HCT116 (cell line): ENCODE data around the gene SELPLG. TPM values are rescaled to one million over a fixed set of nuclear protein-coding genes. Genes with fewer than 3 reads are reported as not detected.

Source experiments
- ATAC-seq: fragments of 200-7000 bp; cut with Tn5 transposase; 2 replicates; pipeline ENCODE4 v1.9.1; 2020; ENCODE audit warnings: mild to moderate bottlenecking, moderate library complexity
- BruUV-seq: library from RNA; stranded (reverse); fragments of 400-500 nt; replicated peaks from 2 replicates; lab custom pipeline; 2021; lab: Mats Ljungman, UMichigan
- CTCF ChIA-PET: fragments of 300-600 bp; sonication (Branson Sonifier 250); formaldehyde crosslinking; loops from one replicate; lab custom pipeline; 2021; ENCODE audit warnings: antibody characterized with exemption; lab: Charles Lee
- POLR2A ChIA-PET: fragments of 300-600, 350-600 bp; sonication (Branson Sonifier 250); formaldehyde crosslinking; loops from one replicate; lab custom pipeline; 2021; ENCODE audit warnings: antibody characterized with exemption; lab: Charles Lee
- RAD21 ChIA-PET, 2 experiments: fragments of 300-600 bp; sonication (Branson Sonifier 250); formaldehyde crosslinking; loops; one replicate each; lab custom pipeline; 2023; ENCODE audit warnings: low total read pairs in 2 of 2; ENCODE audit not compliant: uncharacterized antibody in 2 of 2, unreplicated experiment in 2 of 2, low non-redundant PET in 1 of 2; lab: Charles Lee
- DNase-seq: peaks from one replicate; pipeline ENCODE4 v3.0.0-alpha.2; 2010; ENCODE audit warnings: low read depth, low spot score
- H2AFZ ChIP-seq: fragments of 200-600 bp; shearing (Covaris generic), sonication (generic); 2 replicates; pipeline ENCODE4 v1.6.1; 2017; ENCODE audit warnings: low read depth, mixed run types, mixed read lengths, antibody characterized with exemption, low read length; ENCODE audit not compliant: poor library complexity, severe bottlenecking
- H3K27ac ChIP-seq: 2 replicates; pipeline ENCODE4 v1.5.1; 2012; ENCODE audit warnings: low read depth, low read length
- H3K27me3 ChIP-seq: fragments of 200-600 bp; sonication (generic); 2 replicates; pipeline ENCODE4 v1.6.1; 2016; ENCODE audit warnings: mixed run types, low read length, mixed read lengths; ENCODE audit not compliant: insufficient read depth
- H3K36me3 ChIP-seq, 2 experiments: fragments of 200-500 bp in 1 of 2; fragments of 200-600 bp in 1 of 2; sonication (Bioruptor generic) in 1 of 2; sonication (generic) in 1 of 2; 2 replicates each; pipeline versions ENCODE4 v1.5.1 to v1.6.1; 2014 to 2016; ENCODE audit warnings: low read length in 2 of 2, inconsistent platforms in 1 of 2, mixed read lengths in 1 of 2, mixed run types in 1 of 2; ENCODE audit not compliant: insufficient read depth in 2 of 2, control insufficient read depth in 1 of 2
- H3K4me1 ChIP-seq, 2 experiments: fragments of 200-600 bp in 1 of 2; sonication (generic) in 1 of 2; 2 replicates each; pipeline versions ENCODE4 v1.5.1 to v1.6.1; 2012 to 2017; ENCODE audit warnings: low read length in 2 of 2, inconsistent platforms in 1 of 2, mild to moderate bottlenecking in 1 of 2, mixed read lengths in 1 of 2, mixed run types in 1 of 2, moderate library complexity in 1 of 2; ENCODE audit not compliant: insufficient read depth in 2 of 2, control insufficient read depth in 1 of 2
- H3K4me2 ChIP-seq: fragments of 200-600 bp; sonication (generic); 2 replicates; pipeline ENCODE4 v1.6.1; 2017; ENCODE audit warnings: mixed run types, low read length, mixed read lengths
- H3K4me3 ChIP-seq, 2 experiments: fragments of 200-600 bp in 1 of 2; sonication (generic) in 1 of 2; replicated peaks in 1 of 2; 2 replicates each; pipeline ENCODE4 v1.5.1; 2011 to 2016; ENCODE audit warnings: low read length in 2 of 2, control low read depth in 1 of 2, low read depth in 1 of 2, mild to moderate bottlenecking in 1 of 2, mixed read lengths in 1 of 2, mixed run types in 1 of 2
- H3K79me2 ChIP-seq: fragments of 200-600 bp; sonication (generic); 2 replicates; pipeline ENCODE4 v1.6.1; 2017; ENCODE audit warnings: mild to moderate bottlenecking, mixed run types, low read length, moderate library complexity, mixed read lengths; ENCODE audit not compliant: insufficient read depth
- H3K9ac ChIP-seq: fragments of 200-600 bp; sonication (generic); 2 replicates; pipeline ENCODE4 v1.6.1; 2016; ENCODE audit warnings: low read length, mixed read lengths
- H3K9me2 ChIP-seq: fragments of 200-600 bp; sonication (generic), shearing (Covaris generic); 2 replicates; pipeline ENCODE4 v1.6.1; 2017; ENCODE audit warnings: mixed run types, mild to moderate bottlenecking, moderate library complexity; ENCODE audit not compliant: insufficient read depth
- H3K9me3 ChIP-seq, 2 experiments: fragments of 200-500 bp in 1 of 2; fragments of 200-600 bp in 1 of 2; sonication (Bioruptor generic) in 1 of 2; sonication (generic) in 1 of 2; 2 replicates each; pipeline ENCODE4 v1.6.1; 2014 to 2017; ENCODE audit warnings: low read length in 2 of 2, mixed read lengths in 2 of 2, inconsistent platforms in 1 of 2, low read depth in 1 of 2, mild to moderate bottlenecking in 1 of 2, mixed run types in 1 of 2, moderate library complexity in 1 of 2; ENCODE audit not compliant: control insufficient read depth in 1 of 2, insufficient read depth in 1 of 2
- H4K20me1 ChIP-seq: fragments of 200-600 bp; sonication (generic), shearing (Covaris generic); 2 replicates; pipeline ENCODE4 v1.6.1; 2017; ENCODE audit warnings: mixed run types, mild to moderate bottlenecking, moderate library complexity; ENCODE audit not compliant: insufficient read depth
- EGR1 ChIP-seq: IDR thresholded peaks from 2 replicates; pipeline ENCODE4 v1.6.1; 2012; ENCODE audit warnings: low read depth
- ELF1 ChIP-seq: IDR thresholded peaks from 2 replicates; pipeline ENCODE4 v1.6.1; 2012; ENCODE audit warnings: low read depth, borderline replicate concordance
- EZH2 ChIP-seq: fragments of 200-600 bp; sonication (generic); IDR thresholded peaks from 2 replicates; pipeline ENCODE4 v1.6.1; 2017; ENCODE audit warnings: antibody characterized with exemption, mixed run types
- EZH2phosphoT487 ChIP-seq: fragments of 200-600 bp; IDR thresholded peaks from 2 replicates; pipeline ENCODE4 v1.6.1; 2018; ENCODE audit warnings: antibody characterized with exemption, borderline replicate concordance
- FOSL1 ChIP-seq: IDR thresholded peaks from 2 replicates; pipeline ENCODE4 v1.6.1; 2012; ENCODE audit warnings: low read depth
- JUND ChIP-seq: IDR thresholded peaks from 2 replicates; pipeline ENCODE4 v1.6.1; 2012
- POLR2A ChIP-seq: IDR thresholded peaks from 2 replicates; pipeline ENCODE4 v1.7.0; 2011; ENCODE audit warnings: borderline replicate concordance; ENCODE audit not compliant: insufficient read depth, insufficient read length; ENCODE audit errors: extremely low read depth
- POLR2AphosphoS5 ChIP-seq: IDR thresholded peaks from 2 replicates; pipeline ENCODE4 v1.6.1; 2011; ENCODE audit warnings: mild to moderate bottlenecking, low read depth, low read length, moderate library complexity
- SP1 ChIP-seq: IDR thresholded peaks from 2 replicates; pipeline ENCODE4 v1.6.1; 2012; ENCODE audit warnings: low read depth
- SRF ChIP-seq: IDR thresholded peaks from 2 replicates; pipeline ENCODE4 v1.6.1; 2012; ENCODE audit warnings: low read depth
- ZNF274 ChIP-seq: fragments of 200-500 bp; sonication (Bioruptor generic); IDR thresholded peaks from 2 replicates; pipeline ENCODE4 v1.6.1; 2014; ENCODE audit warnings: mild to moderate bottlenecking, low read depth, low read length, inconsistent platforms
- intact Hi-C: fragments of 100-400 bp; cut with micrococcal nuclease; formaldehyde crosslinking; loops from 2 replicates; pipeline ENCODE4 v1.10.0; 2022
- total RNA-seq: library from RNA; stranded (reverse); gene quantifications from one replicate; pipeline ENCODE4 v1.2.1, GENCODE V29; 2021; ENCODE audit not compliant: unreplicated experiment
- TF ChIP-seq, protein P1 (sequence below), 3 experiments: fragments of 200-600 bp in 1 of 3; sonication (generic) in 1 of 3; IDR thresholded peaks in 2 of 3; conservative IDR thresholded peaks in 1 of 3; 2 replicates each; pipeline ENCODE4 v1.5.1; 2012 to 2017; ENCODE audit warnings: low read depth in 2 of 3, low read length in 2 of 3, antibody characterized with exemption in 1 of 3, borderline replicate concordance in 1 of 3, control low read depth in 1 of 3, mild to moderate bottlenecking in 1 of 3, mixed read lengths in 1 of 3, mixed run types in 1 of 3, moderate library complexity in 1 of 3; ENCODE audit not compliant: insufficient read depth in 1 of 3
- TF ChIP-seq, protein P2 (sequence below): IDR thresholded peaks from 2 replicates; pipeline ENCODE4 v1.6.1; 2011; ENCODE audit warnings: mild to moderate bottlenecking, low read length, moderate library complexity; ENCODE audit not compliant: insufficient replicate concordance; ENCODE audit errors: extremely low read depth
- TF ChIP-seq, protein P3 (sequence below): IDR thresholded peaks from 2 replicates; pipeline ENCODE4 v1.6.1; 2012

SELPLG gene
- total RNA-seq, 1 experiment from 2014 or later, result 1.2 TPM

DNA sequence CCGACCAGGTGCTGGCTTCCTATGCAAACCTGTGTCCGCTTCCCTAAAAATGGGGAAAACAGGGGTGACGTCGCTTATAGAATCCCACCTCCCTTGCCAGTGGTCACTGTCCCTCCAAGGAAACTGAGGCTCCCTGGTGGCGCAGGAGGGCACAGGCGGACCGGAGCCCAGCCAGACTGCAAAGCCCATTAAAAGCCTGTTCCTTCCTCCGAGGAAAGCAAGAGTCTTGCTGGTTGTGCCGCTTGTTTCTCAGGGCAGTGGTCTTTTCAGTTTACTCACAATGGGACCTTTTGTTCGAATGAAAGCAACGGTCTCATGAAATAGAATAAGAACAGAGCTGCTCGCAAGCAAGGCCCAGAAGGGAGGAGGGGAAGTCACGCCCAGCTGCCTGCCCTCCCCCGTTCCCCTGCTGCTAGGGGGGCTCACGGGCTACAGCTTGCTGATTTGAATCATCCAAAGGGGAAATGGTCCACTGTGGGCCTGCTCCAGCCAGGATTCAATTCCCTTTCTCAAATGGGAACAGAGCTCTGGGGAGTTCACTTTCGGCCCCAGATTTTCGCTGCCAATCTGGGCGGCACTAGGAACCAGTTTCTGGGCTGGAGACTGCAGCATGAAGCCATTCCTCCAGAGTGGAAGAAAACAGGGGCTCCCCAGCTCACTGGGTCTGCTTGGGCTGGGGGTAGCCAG lies 4.6 kb upstream of the SELPLG start (continued):
- no peak for TF ChIP-seq SP1

DNA sequence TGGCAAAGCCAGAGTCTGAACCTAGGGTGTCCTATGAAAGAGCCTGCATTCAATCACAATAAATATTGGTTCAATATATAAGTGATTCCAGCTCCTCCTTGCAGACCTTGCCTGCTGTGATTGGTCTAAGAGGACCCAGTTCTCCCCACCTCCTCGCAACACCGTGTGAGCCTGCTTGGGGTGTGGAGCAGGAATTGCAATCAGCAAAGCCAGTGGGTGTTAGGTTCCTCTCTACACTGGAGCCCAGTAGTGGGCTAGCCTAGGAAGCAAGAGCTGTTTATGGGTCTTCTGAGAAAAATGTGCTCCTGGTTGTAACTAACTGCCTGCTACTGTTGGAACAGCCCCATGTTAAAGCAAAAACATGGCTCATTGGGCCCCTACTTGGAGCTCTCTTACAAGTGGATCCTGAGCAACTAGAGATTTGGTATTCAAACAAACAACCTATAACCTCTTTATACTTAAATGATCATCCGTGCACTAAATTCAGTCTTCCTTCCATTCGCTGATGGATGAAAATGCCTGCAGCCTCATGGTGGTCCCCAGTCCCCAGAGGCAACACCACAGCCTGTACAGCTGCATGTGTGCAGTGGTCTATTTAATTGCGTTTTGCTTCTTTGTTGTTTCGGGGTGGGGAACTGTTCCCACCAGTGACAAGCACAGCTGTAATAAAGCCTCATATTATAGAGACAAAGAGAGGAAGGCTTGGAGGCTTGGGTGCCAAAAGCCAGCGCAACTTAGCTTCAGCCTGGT lies 3.7 kb upstream of the SELPLG start:
- H3K9ac ChIP-seq, result no peak overlapping the region
- intact Hi-C loops, result no loop called here
- no peak overlapping the region for H3K4me3 ChIP-seq
- no peak overlapping the region for H3K27ac ChIP-seq
- H3K4me1 ChIP-seq, result peaks cover 23 to 40% of the 10 kb centered on the region in 2 experiments
- ATAC-seq (no peak), DNase-seq (no peak)
- no peaks in the 10 kb centered on the region for H3K9me3 ChIP-seq
- no peaks in the 10 kb centered on the region for H3K79me2 ChIP-seq
- ChIA-PET POLR2A (no interaction called here), RAD21 (no interaction called here), CTCF (no interaction called here)
- BruUV-seq, result no TSS peak
- H3K4me2 ChIP-seq, result no peak overlapping the region
- no peaks in the 10 kb centered on the region for H3K9me2 ChIP-seq
- no peak overlapping the region for H2AFZ ChIP-seq
- TF ChIP-seq FOSL1 (no peak), JUND (no peak), SRF (no peak), ELF1 (no peak), EZH2 (no peak), POLR2AphosphoS5 (no peak), POLR2A (no peak), EZH2phosphoT487 (no peak), EGR1 (no peak), ZNF274 (no peak)
- TF ChIP-seq, protein P1, sequence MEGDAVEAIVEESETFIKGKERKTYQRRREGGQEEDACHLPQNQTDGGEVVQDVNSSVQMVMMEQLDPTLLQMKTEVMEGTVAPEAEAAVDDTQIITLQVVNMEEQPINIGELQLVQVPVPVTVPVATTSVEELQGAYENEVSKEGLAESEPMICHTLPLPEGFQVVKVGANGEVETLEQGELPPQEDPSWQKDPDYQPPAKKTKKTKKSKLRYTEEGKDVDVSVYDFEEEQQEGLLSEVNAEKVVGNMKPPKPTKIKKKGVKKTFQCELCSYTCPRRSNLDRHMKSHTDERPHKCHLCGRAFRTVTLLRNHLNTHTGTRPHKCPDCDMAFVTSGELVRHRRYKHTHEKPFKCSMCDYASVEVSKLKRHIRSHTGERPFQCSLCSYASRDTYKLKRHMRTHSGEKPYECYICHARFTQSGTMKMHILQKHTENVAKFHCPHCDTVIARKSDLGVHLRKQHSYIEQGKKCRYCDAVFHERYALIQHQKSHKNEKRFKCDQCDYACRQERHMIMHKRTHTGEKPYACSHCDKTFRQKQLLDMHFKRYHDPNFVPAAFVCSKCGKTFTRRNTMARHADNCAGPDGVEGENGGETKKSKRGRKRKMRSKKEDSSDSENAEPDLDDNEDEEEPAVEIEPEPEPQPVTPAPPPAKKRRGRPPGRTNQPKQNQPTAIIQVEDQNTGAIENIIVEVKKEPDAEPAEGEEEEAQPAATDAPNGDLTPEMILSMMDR (IDR thresholded peaks at IDR 0.05 in 2 of 3, conservative IDR thresholded peaks at IDR 0.05 in 1 of 3; ENCODE audit: borderline replicate concordance in 1 of 3, insufficient read depth in 1 of 3, low read depth in 2 of 3, low read length in 2 of 3), result no peak
- TF ChIP-seq, protein P2, sequence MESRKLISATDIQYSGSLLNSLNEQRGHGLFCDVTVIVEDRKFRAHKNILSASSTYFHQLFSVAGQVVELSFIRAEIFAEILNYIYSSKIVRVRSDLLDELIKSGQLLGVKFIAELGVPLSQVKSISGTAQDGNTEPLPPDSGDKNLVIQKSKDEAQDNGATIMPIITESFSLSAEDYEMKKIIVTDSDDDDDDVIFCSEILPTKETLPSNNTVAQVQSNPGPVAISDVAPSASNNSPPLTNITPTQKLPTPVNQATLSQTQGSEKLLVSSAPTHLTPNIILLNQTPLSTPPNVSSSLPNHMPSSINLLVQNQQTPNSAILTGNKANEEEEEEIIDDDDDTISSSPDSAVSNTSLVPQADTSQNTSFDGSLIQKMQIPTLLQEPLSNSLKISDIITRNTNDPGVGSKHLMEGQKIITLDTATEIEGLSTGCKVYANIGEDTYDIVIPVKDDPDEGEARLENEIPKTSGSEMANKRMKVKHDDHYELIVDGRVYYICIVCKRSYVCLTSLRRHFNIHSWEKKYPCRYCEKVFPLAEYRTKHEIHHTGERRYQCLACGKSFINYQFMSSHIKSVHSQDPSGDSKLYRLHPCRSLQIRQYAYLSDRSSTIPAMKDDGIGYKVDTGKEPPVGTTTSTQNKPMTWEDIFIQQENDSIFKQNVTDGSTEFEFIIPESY, result no peak
- TF ChIP-seq, protein P3, sequence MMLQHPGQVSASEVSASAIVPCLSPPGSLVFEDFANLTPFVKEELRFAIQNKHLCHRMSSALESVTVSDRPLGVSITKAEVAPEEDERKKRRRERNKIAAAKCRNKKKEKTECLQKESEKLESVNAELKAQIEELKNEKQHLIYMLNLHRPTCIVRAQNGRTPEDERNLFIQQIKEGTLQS, result no peak
- TF ChIP-seq, all 23 proteins: peak for 0
- no peaks in the 10 kb centered on the region for H3K36me3 ChIP-seq
- no peaks in the 10 kb centered on the region for H3K27me3 ChIP-seq
- no peaks in the 10 kb centered on the region for H4K20me1 ChIP-seq
